ENCODE measurements around the gene SNX5. TPM values are rescaled to one million over a fixed set of nuclear protein-coding genes. Genes with fewer than 3 reads are reported as not detected.
A peak's percentile ranks its signal among the peaks of the same experiment; 100 is the strongest.

The SNX5 gene
- total and polyA plus RNA-seq, 2 of the 13 experiments (the other 11 are each of a cell fraction or from before 2014, with no cell fraction given) = 664 to 1,040 TPM

DNA sequence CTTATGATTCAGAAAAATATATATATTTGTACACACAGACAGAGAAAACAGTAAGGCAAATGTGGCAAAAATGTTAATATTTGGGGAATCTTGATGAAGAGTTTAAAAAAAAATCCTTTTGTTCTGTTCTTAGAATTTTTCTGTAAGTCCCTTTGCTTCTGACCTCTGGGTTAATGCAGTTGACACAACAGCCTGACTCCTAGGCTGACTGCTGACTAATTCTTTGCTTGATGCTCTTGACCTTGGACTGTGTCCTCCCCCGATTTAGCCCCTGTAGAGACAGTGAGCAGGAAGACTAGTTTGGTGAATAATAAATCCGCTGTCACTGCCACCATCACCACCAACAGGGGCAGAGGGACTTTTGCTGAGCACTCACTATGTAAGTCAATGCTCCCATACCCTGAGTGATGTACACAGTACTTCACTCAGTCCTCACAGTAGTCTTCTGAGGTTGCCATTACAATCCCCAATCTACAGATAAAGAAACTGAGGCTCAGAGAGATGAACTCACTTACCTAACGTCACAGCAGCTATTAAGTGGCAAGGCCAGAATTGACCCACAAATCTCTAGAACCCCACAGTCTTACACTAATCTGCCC is 71.7 kb downstream of the SNX5 start (continued):
- TF ChIP-seq ZNF547 (CRISPR knock-in tag; IDR thresholded peaks at IDR 0.05) (no peak), MTF1 (CRISPR knock-in tag; IDR thresholded peaks at IDR 0.05) (no peak), HNRNPLL (IDR thresholded peaks at IDR 0.05; ENCODE audit: low read depth, low read length, poor library complexity, severe bottlenecking) (no peak), PAXIP1 (CRISPR knock-in tag; conservative IDR thresholded peaks at IDR 0.05) (peak; percentile 94), NR3C1 (CRISPR knock-in tag; IDR thresholded peaks at IDR 0.05) (no peak), KLF15 (CRISPR knock-in tag; IDR thresholded peaks at IDR 0.05; ENCODE audit: borderline replicate concordance) (no peak), PRDM10 (CRISPR knock-in tag; IDR thresholded peaks at IDR 0.05; ENCODE audit: low read depth) (peak; percentile 69), PBX2 (CRISPR knock-in tag; IDR thresholded peaks at IDR 0.05) (peak; percentile 49; the same call in 1 of the 2 replicates), THAP11 (CRISPR knock-in tag; IDR thresholded peaks at IDR 0.05) (peak; percentile 88), ZMYM3 (CRISPR knock-in tag; IDR thresholded peaks at IDR 0.05) (peak; percentile 93), PLRG1 (conservative IDR thresholded peaks at IDR 0.05) (no peak), POLR2AphosphoS5 (IDR thresholded peaks at IDR 0.05; ENCODE audit: low read depth, low read length) (no peak), ARNTL (CRISPR knock-in tag; IDR thresholded peaks at IDR 0.05) (peak; percentile 90), DPF2 (CRISPR knock-in tag; IDR thresholded peaks at IDR 0.05; ENCODE audit: borderline replicate concordance, low read depth) (peak; percentile 94), SRSF9 (IDR thresholded peaks at IDR 0.05; ENCODE audit: borderline replicate concordance, insufficient read depth, low read depth, low read length, poor library complexity, severe bottlenecking) (no peak)
- TF ChIP-seq, protein P1, sequence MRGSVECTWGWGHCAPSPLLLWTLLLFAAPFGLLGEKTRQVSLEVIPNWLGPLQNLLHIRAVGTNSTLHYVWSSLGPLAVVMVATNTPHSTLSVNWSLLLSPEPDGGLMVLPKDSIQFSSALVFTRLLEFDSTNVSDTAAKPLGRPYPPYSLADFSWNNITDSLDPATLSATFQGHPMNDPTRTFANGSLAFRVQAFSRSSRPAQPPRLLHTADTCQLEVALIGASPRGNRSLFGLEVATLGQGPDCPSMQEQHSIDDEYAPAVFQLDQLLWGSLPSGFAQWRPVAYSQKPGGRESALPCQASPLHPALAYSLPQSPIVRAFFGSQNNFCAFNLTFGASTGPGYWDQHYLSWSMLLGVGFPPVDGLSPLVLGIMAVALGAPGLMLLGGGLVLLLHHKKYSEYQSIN (CRISPR knock-in tag; IDR thresholded peaks at IDR 0.05; ENCODE audit: borderline replicate concordance) = no peak
- TF ChIP-seq, protein P2, sequence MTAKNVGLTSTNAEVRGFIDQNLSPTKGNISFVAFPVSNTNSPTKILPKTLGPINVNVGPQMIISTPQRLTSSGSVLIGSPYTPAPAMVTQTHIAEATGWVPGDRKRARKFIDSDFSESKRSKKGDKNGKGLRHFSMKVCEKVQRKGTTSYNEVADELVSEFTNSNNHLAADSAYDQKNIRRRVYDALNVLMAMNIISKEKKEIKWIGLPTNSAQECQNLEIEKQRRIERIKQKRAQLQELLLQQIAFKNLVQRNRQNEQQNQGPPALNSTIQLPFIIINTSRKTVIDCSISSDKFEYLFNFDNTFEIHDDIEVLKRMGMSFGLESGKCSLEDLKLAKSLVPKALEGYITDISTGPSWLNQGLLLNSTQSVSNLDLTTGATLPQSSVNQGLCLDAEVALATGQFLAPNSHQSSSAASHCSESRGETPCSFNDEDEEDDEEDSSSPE (CRISPR knock-in tag; IDR thresholded peaks at IDR 0.05) = no peak
- TF ChIP-seq, protein P3, sequence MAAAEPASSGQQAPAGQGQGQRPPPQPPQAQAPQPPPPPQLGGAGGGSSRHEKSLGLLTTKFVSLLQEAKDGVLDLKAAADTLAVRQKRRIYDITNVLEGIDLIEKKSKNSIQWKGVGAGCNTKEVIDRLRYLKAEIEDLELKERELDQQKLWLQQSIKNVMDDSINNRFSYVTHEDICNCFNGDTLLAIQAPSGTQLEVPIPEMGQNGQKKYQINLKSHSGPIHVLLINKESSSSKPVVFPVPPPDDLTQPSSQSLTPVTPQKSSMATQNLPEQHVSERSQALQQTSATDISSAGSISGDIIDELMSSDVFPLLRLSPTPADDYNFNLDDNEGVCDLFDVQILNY (CRISPR knock-in tag; conservative IDR thresholded peaks at IDR 0.05) = no peak
